Subcutaneous adipose tissue (tissue), 4 donors: ENCODE results near the gene MGAT5B. TPM values are rescaled to one million over a fixed set of nuclear protein-coding genes. Genes with fewer than 3 reads are reported as not detected.

Source experiments
- CTCF ChIP-seq: fragments of 450-650 bp; IDR thresholded peaks from one replicate; pipeline ENCODE4 v1.5.1; 2016; ENCODE audit warnings: low read depth, mild to moderate bottlenecking, control low read depth, antibody characterized with exemption, moderate library complexity
- total RNA-seq, 4 donors: library from RNA; depleted of rRNA; stranded (reverse); fragments of >200 nt; gene quantifications; one replicate each; pipeline ENCODE4 v1.1.0, GENCODE V29; 2016

Gene MGAT5B
- total RNA-seq, 4 donors from 2014 or later = 0.19 to 0.88 TPM; not detected in 2

GRCh38 chr17:76852843-76853242 lies 15.4 kb upstream of the MGAT5B start:
- TF ChIP-seq CTCF = no peak

GRCh38 chr17:76855105-76855504 lies 13.1 kb upstream of the MGAT5B start:
- no peak for TF ChIP-seq CTCF

GRCh38 chr17:76862079-76862478 lies 6.1 kb upstream of the MGAT5B start:
- no peak for TF ChIP-seq CTCF

GRCh38 chr17:76862494-76862893 lies 5.7 kb upstream of the MGAT5B start:
- TF ChIP-seq CTCF = no peak

- no peak for TF ChIP-seq CTCF
These were observed 4.2 kb upstream of the MGAT5B start for GRCh38 chr17:76864024-76864423.

GRCh38 chr17:76865174-76865573 lies 3.0 kb upstream of the MGAT5B start:
- no peak for TF ChIP-seq CTCF

- no peak for TF ChIP-seq CTCF
These were observed 2.0 kb upstream of the MGAT5B start for GRCh38 chr17:76866203-76866602.
